Measurements from ENCODE around the gene EFCAB10.

The EFCAB10 gene, protein sequence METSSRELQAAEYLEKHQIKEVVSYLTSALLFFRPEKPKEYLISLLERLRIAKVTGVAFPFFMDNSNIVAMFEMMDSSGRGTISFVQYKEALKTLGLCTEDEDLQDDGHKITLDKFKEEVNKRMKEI

DNA sequence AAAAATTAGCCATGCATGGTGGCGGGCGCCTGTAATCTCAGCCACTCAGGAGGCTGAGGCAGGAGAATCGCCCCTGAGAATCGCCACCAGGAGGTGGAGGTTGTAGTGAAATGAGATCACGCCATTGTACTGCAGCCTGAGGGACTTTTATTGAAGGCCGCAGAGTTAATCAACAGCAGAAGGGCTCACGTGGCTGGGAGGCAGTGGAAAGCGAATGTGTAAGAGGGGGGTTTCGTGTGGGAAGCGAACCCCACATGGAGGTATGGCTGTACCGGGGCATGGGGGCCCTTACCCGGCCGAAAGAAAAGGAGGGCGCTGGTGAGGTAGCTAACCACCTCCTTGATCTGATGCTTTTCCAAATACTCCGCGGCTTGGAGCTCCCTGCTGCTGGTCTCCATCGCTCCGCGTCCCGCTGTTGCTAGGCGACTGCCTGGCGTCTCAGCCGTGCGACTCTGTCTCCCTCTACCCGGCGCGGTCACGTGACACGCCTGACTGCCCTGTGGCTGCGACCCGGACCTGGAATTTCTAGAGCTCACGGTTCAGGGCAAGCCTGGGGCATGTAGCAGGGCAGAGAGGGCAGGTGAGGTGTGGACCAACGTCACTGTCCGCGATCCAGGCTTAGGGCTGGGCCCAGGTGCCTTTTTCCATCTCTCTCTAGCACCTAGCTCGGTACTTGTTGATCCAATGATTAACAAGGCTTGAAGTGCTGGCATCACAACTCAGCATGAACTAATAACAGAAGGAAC lies at the start of gene EFCAB10:
EFCAB10 (minus strand) TSS at position 428 of the 746 bp plus-strand sequence; CDS start at position 398, 30 bp downstream.
- Mint-ChIP-seq H3K4me1 (peaks cover 9% of the 10 kb centered on the region), H3K9me3 (peaks cover 3% of the 10 kb centered on the region), H3K36me3 (no peaks in the 10 kb centered on the region), H3K4me3 (peak within 1 kb of the TSS; percentile 60), H3K27ac (peak within 1 kb of the TSS; percentile 40)
- ATAC-seq = peak; percentile 70
- peak in 1 of 2 donors; percentile 54 for DNase-seq (ENCODE audit: low spot score in 2 of 2)

DNA sequence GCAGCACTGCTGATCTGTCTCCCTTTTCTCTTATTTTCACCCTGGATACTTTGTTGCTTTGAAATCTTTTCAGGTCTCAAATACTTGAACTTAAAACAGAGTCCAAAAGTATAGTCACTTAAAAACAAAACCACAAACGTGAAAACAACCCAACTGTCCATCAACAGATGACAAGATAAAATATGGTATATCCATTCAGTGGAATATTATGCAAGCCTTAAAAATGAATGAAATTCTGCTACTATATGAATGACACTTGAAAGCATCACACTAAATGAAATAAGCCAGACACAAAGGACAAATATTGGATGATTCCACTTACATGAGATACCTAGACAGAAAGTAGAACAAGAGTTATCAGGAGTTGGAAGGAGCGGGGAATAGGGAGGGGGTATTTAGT lies 44.7 kb upstream of the EFCAB10 start:
- DNase-seq (ENCODE audit: low spot score in 2 of 2) (no peak), ATAC-seq (no peak)
- H3K4me3 Mint-ChIP-seq = no peak overlapping the region
- no peak overlapping the region for H3K27ac Mint-ChIP-seq
- H3K9me3 Mint-ChIP-seq = peaks cover 3% of the 10 kb centered on the region
- no peaks in the 10 kb centered on the region for H3K4me1 Mint-ChIP-seq
- H3K36me3 Mint-ChIP-seq = peaks cover 30% of the 10 kb centered on the region

DNA sequence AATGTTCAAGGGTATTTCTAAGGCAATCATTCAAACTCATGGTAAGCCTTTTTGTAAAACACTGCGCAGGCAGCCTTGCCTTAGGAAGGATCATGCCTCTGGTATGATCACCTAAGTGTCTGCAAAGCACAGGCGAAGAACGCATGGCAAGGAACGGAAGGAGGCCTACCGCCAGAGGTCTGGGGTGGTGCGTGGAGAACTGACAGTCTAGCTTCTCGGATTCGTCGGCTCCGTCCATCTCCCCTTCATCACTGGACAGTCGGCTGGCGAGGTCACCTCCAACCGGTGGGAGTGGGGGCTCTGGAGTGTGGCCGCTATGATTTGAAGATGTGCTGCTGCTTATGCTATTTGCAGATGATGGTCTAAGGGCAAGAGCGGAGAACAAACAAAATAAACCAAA lies 42.6 kb upstream of the EFCAB10 start:
- DNase-seq (ENCODE audit: low spot score in 2 of 2) = no peak
- H3K4me3 Mint-ChIP-seq = no peak overlapping the region
- H3K36me3 Mint-ChIP-seq = peaks cover 39% of the 10 kb centered on the region
- peaks cover 3% of the 10 kb centered on the region for H3K9me3 Mint-ChIP-seq
- no peak overlapping the region for H3K27ac Mint-ChIP-seq
- no peak for ATAC-seq
- H3K4me1 Mint-ChIP-seq = no peaks in the 10 kb centered on the region

DNA sequence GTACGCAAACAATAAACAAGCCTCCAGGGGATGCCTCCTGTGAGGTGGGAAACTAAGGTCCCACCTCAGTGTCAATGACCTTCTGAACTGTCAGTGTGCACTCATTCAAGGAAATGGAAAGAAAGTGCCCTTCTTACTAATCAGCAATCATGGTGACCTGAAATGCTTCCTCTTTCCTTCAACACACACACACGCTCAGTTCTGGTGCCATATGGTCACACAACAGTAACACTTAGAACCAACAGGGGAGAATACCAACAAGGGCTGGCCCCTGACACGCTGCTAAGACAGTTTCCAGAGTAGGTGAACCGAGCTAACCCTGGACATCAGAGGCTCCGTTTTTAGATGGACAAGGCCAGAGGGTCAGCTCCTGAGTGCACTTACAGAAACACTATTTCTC lies 42.1 kb upstream of the EFCAB10 start:
- Mint-ChIP-seq H3K4me1 (no peaks in the 10 kb centered on the region), H3K4me3 (no peak overlapping the region), H3K9me3 (peaks cover 3% of the 10 kb centered on the region), H3K27ac (no peak overlapping the region), H3K36me3 (peaks cover 39% of the 10 kb centered on the region)
- ATAC-seq (no peak), DNase-seq (ENCODE audit: low spot score in 2 of 2) (no peak)

DNA sequence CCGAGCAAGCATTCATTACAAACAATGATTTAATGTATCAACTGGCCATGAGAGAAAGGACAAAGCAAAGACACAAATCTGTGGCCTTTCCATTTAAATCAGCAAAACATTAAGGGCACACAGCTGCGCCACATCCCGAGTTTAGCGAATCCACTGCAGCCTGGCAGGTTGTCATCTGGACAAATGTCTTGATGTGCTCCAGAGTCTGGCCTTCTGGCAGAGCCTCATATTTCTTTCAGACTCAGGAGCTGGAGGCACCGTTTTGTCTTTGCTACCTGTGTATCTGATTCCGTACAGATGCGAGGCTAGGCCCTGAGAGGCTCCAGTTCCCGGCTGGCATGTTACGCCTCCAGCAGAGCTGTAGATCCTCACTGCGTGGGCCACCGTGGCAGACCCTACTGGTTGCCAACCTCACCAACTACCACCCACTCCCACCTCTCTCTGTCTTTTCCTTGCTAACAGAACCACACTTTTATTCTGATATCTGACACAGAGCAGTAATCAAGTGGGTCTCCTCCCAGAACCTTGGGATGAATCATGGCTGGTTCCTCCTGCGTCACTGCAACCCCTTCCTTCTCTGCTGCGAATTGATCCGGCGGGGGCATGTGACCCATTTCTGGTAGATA lies 40.9 kb upstream of the EFCAB10 start:
- ATAC-seq = no peak
- Mint-ChIP-seq H3K4me1 (no peaks in the 10 kb centered on the region), H3K4me3 (no peak overlapping the region)

DNA sequence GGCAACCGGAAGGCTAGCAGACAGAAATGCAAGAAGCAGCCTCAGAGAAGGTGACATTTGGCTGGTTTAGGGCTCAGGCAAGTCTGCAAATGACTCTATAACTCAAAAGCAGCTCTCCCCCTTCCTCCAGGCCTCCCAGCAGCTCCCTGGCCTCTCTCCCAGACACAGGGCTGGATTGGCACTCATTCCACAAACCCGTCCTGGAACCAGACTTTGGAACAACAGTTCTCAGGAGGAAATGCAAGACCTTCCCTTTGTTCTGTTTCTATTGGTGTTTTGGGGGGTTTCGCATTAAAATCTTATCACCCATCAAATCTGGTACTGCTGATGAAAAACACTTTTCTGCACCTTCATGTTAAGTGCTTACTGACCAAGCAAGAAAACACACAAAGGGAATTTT lies 40.3 kb upstream of the EFCAB10 start:
- H3K36me3 Mint-ChIP-seq = peaks cover 45% of the 10 kb centered on the region
- H3K4me1 Mint-ChIP-seq = no peaks in the 10 kb centered on the region
- no peak for ATAC-seq
- H3K4me3 Mint-ChIP-seq = no peak overlapping the region
- H3K9me3 Mint-ChIP-seq = peaks cover 3% of the 10 kb centered on the region
- H3K27ac Mint-ChIP-seq = no peak overlapping the region
- DNase-seq (ENCODE audit: low spot score in 2 of 2) = no peak

More for the DNA sequence above, 40.9 kb upstream of the EFCAB10 start:
- Mint-ChIP-seq H3K36me3 (peaks cover 45% of the 10 kb centered on the region), H3K27ac (no peak overlapping the region), H3K9me3 (peaks cover 3% of the 10 kb centered on the region)
- DNase-seq (ENCODE audit: low spot score in 2 of 2) = no peak

DNA sequence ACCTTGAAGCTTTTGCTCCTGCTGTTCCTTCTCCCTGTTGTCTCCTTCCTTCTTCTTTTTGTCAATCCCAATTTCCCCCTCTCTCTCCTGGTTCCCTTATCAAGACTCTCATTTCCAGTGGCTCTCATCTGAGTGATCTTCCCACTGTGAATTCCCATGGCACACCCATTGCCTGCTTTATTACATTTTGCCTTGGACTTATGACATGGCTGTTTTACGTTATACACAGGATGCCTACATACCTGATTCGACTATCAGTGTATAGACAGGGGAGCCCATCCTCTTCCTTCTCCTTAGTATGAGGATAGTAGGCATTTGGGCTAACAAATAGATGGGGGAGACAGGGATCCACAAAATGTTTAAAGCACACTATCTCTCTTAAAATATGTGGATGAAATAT lies 39.9 kb upstream of the EFCAB10 start:
- Mint-ChIP-seq H3K4me1 (no peaks in the 10 kb centered on the region), H3K9me3 (peaks cover 2% of the 10 kb centered on the region), H3K36me3 (peaks cover 40% of the 10 kb centered on the region), H3K27ac (no peak overlapping the region), H3K4me3 (no peak overlapping the region)
- ATAC-seq = no peak
- DNase-seq (ENCODE audit: low spot score in 2 of 2) = no peak

DNA sequence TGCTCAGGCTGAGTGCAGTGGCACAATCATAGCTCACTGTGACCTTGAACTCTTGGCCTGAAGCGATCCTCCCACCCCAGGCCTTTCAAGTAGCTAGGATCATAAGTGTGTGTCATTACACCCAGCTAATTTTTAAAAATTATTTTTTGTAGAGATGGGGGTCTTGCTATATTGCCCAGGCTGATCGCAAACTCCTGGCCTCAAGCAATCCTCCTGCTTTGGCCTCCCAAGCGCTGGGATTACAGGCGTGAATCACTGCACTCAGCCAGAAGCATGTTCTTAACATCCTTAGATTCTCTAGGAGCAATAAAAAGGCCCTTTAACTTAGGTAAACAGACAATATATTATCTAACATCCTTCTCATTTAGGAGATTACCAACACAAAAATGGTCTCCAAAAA lies 38.3 kb upstream of the EFCAB10 start:
- DNase-seq (ENCODE audit: low spot score in 2 of 2) (no peak), ATAC-seq (no peak)
- Mint-ChIP-seq H3K36me3 (peaks cover 40% of the 10 kb centered on the region), H3K4me3 (no peak overlapping the region), H3K27ac (no peak overlapping the region), H3K9me3 (no peaks in the 10 kb centered on the region), H3K4me1 (no peaks in the 10 kb centered on the region)

DNA sequence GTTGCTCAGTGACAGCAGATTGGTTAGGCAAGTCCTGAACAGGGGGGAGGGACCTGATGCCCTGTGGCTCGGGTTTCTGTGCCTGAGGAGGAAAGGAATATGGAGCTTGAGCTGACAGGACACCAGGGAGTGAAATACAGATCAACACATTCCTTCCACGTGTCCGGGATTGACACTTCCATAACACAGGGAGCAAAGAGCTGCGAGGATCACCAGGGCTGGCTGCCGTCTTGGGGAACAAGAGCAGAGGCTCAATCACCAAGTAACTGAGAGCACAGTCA lies 36.7 kb upstream of the EFCAB10 start:
- Mint-ChIP-seq H3K4me1 (no peaks in the 10 kb centered on the region), H3K36me3 (peaks cover 40% of the 10 kb centered on the region), H3K9me3 (no peaks in the 10 kb centered on the region), H3K4me3 (no peak overlapping the region), H3K27ac (no peak overlapping the region)
- DNase-seq (ENCODE audit: low spot score in 2 of 2) = no peak
- ATAC-seq = no peak

DNA sequence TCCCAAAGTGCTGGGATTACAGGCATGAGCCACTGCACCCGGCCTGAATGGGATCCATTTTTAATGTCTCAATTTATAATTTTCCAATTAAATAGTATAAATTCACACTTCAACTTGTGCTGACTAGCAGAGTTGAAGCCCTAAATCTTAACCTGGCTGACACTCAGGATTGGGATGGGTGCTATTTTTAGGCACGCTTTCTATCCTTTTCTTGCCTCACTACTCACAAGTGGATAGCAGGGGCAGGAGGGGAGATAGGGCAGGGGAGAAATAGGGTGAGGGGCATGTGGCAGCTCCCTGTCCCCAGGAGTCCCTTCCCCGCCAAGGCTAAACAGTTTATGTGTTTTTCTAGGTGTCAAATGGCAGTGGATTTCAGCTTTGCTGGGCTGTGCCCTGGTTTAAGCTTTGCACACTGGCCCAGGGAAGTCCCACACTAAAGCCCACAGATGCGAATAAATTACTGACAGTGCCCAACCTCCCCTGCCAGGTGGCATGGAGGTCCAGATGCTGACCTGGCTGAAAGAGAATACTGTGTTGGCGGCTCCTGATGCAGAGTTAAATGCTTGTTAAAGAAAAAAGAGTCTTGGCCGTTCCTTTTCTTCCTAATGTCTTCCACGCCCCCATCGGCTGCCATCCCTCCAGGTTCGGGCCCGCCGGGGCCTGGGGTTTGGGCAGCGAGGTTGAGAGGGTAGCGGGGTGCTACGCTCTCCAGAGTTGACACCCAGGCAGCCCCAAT lies 36.2 kb upstream of the EFCAB10 start:
- Mint-ChIP-seq H3K4me1 (no peaks in the 10 kb centered on the region), H3K4me3 (no peak overlapping the region), H3K36me3 (peaks cover 38% of the 10 kb centered on the region), H3K27ac (no peak overlapping the region), H3K9me3 (no peaks in the 10 kb centered on the region)
- DNase-seq (ENCODE audit: low spot score in 2 of 2) (no peak), ATAC-seq (no peak)

DNA sequence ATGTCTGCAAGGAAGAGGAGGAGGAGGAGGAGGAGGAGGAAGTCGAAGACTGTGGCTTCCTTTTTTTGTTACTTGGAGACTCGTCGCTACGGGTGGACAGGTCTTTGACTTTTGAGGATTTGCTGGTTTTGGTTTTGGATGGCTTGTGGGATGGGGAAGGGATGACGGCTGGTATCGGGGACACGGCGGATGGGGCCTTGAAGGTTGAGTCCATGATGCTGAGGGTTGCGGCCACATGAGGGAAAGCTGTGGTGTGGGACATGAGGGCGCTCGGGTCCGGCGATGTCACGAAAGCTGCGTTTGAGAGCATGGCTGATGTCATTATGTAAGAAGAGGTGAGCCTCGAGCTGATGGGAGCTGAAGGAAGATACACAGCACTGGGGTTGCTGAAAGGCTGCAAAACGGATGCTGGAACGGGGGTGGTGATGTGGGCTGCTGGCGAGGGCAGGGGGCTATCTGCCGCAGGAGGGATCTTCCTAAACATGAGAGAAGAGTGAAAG lies 33.1 kb upstream of the EFCAB10 start:
- no peak overlapping the region for H3K27ac Mint-ChIP-seq
- no peaks in the 10 kb centered on the region for H3K9me3 Mint-ChIP-seq
- DNase-seq (ENCODE audit: low spot score in 2 of 2) (no peak), ATAC-seq (no peak)
- peaks cover 21% of the 10 kb centered on the region for H3K36me3 Mint-ChIP-seq
- H3K4me1 Mint-ChIP-seq = no peaks in the 10 kb centered on the region
- H3K4me3 Mint-ChIP-seq = no peak overlapping the region

DNA sequence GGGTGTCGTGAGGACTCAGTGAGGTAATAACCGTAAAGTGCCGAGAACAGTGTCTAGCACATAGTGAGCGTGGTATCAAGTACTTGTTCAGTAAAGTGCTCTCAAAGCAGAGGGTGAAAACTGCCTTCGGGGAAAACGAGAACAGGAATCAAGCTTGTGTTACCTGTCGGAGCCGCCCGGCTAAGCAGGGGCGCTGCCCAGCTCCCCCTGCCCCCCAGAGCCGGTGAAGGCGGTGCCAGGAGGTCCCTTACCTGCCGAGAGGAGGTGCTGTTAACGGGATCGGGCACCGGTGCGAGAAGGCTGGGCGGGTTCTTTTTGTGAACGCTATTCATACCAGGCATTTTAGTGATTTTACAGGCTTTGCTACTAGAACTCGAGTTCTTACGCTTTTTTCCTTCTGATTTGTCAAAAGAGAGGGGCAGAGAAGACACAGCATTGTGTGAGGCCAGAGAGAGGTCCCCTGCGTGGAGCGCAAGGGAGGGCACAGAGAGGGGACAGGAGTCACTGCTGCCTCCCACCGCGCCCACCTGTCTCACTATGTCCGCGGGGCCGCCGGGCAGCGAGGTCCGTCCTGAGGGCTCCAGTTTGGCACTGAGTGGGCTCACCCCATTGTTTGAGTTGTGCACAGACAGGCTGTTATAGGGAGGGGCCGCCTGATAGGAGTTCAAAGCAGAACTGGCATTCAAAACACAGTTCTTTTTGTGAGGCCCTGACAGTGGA lies 32.5 kb upstream of the EFCAB10 start:
- Mint-ChIP-seq H3K9me3 (no peaks in the 10 kb centered on the region), H3K4me1 (no peaks in the 10 kb centered on the region), H3K4me3 (no peak overlapping the region), H3K27ac (no peak overlapping the region), H3K36me3 (peaks cover 21% of the 10 kb centered on the region)
- ATAC-seq (no peak), DNase-seq (ENCODE audit: low spot score in 2 of 2) (no peak)

DNA sequence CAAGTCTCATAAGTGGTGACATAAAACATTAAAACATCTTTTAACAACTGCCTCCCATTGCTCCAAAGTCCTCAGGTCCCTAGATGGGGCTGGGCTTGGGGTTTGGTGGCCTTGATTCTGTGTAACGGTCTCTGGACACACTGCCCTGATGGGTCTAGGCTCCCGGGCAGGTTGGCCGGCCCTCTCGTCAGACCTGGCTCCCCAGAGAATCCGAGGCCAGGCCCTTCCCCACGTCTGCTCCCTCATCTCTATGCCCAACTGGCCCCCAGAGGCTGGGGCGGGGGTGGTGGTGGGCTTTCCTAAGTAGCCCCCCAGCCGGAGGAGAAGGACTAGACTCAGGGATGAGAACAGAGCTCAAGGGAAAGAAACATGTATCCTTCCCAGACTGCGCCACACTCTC lies 31.5 kb upstream of the EFCAB10 start:
- Mint-ChIP-seq H3K36me3 (peaks cover 18% of the 10 kb centered on the region), H3K4me1 (no peaks in the 10 kb centered on the region), H3K9me3 (no peaks in the 10 kb centered on the region), H3K27ac (no peak overlapping the region), H3K4me3 (no peak overlapping the region)
- ATAC-seq (no peak), DNase-seq (ENCODE audit: low spot score in 2 of 2) (no peak)

DNA sequence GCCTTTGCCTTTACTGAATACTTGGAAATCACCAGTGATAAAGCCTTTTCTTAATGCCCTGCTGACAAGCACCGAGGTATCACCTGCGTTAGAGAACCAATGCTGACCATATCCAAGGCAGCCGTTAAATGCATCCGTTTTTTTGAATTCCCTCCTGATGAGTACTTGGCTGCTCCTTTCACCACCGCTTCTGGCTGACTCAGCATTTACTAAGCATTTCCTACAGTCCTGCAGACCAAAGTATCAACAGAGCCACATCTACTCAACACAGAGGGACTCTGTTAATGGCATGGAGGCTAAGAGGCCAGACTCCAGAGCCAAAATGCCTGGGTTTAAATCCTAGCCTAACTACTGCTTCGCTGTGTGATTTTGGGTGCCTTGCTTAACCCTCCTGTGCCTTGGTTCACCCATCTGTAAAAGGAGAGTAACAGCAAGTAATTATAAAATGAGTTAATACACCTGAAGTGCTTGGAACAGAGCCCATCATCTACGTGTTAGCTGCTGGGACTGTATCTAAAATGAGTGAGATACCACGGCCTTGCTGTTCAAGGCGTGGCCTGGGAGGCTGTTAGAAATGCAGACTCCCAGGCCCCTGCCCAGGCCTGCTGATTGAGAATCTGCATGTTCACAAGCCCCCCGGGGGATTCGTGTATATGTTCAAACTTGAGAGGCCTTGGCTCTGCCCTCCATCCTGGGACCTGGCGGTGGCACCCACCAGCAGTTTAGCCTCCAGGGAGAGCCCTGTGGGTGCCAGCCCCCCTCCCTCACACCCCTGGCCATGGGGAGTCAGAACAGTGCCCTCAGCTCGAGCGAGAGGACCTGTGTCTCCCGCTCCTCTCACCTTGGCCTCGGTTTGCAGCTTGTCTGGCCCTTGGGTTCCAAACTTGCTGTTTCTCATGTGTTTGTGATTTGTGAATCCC lies 30.8 kb upstream of the EFCAB10 start:
- no peak overlapping the region for H3K4me3 Mint-ChIP-seq
- H3K27ac Mint-ChIP-seq = no peak overlapping the region
- ATAC-seq (no peak), DNase-seq (ENCODE audit: low spot score in 2 of 2) (no peak)
- peaks cover 15% of the 10 kb centered on the region for H3K36me3 Mint-ChIP-seq
- H3K4me1 Mint-ChIP-seq = no peaks in the 10 kb centered on the region
- no peaks in the 10 kb centered on the region for H3K9me3 Mint-ChIP-seq
